CD14-positive monocyte (primary cell): ENCODE results near the gene BANK1. TPM values are rescaled to one million over a fixed set of nuclear protein-coding genes. Genes with fewer than 3 reads are reported as not detected.

ENCODE experiments used
- DNase-seq, 3 donors: peaks; one replicate each; pipeline ENCODE4 v3.0.0-alpha.2; 2011 to 2022
- H2AFZ ChIP-seq: 2 replicates; pipeline ENCODE4 v1.6.0; 2012; ENCODE audit warnings: mild to moderate bottlenecking, low read depth, low read length, inconsistent platforms; ENCODE audit not compliant: insufficient read depth, poor library complexity, severe bottlenecking
- H3K27ac ChIP-seq, 2 donors: 1 replicate in 1 of 2; 2 replicates in 1 of 2; pipeline ENCODE4 v1.5.1; 2012 to 2013; ENCODE audit warnings: low read length in 2 of 2, control low read depth in 1 of 2, inconsistent platforms in 1 of 2, low read depth in 1 of 2, mild to moderate bottlenecking in 1 of 2
- H3K27me3 ChIP-seq, 2 donors: one replicate each; pipeline versions ENCODE4 v1.6.0 to v1.6.1; 2011 to 2013; ENCODE audit warnings: low read length in 2 of 2; ENCODE audit not compliant: control insufficient read depth in 2 of 2, insufficient read depth in 2 of 2
- H3K36me3 ChIP-seq, 2 donors: replicated peaks in 1 of 2; 1 replicate in 1 of 2; 2 replicates in 1 of 2; pipeline versions ENCODE4 v1.5.1 to v1.6.1; 2012 to 2013; ENCODE audit warnings: low read length in 2 of 2, control low read depth in 1 of 2, inconsistent platforms in 1 of 2, mild to moderate bottlenecking in 1 of 2; ENCODE audit not compliant: insufficient read depth in 2 of 2, control insufficient read depth in 1 of 2
- H3K4me1 ChIP-seq, 2 donors: 1 replicate in 1 of 2; 2 replicates in 1 of 2; pipeline versions ENCODE4 v1.5.1 to v1.6.1; 2012 to 2013; ENCODE audit warnings: low read length in 2 of 2, control low read depth in 1 of 2, inconsistent platforms in 1 of 2, mild to moderate bottlenecking in 1 of 2, moderate library complexity in 1 of 2; ENCODE audit not compliant: insufficient read depth in 2 of 2, control insufficient read depth in 1 of 2
- H3K4me2 ChIP-seq: replicated peaks from 2 replicates; pipeline ENCODE3; 2012; ENCODE audit warnings: low read length, moderate library complexity, mild to moderate bottlenecking; ENCODE audit not compliant: poor library complexity, severe bottlenecking; ENCODE audit errors: extremely low read depth
- H3K4me3 ChIP-seq, 3 experiments: fragments of 200-600 bp in 1 of 3; sonication (generic) in 1 of 3; replicated peaks in 1 of 3; 1 replicate in 2 of 3; 2 replicates in 1 of 3; pipeline ENCODE4 v1.5.1; 2011 to 2013; ENCODE audit warnings: low read length in 3 of 3, mild to moderate bottlenecking in 3 of 3, control low read depth in 2 of 3, low read depth in 2 of 3, inconsistent platforms in 1 of 3, moderate library complexity in 1 of 3
- H3K79me2 ChIP-seq: 2 replicates; pipeline ENCODE4 v1.6.0; 2012; ENCODE audit warnings: mild to moderate bottlenecking, control low read depth, inconsistent platforms, low read length, moderate library complexity; ENCODE audit not compliant: insufficient read depth
- H3K9ac ChIP-seq: 2 replicates; pipeline ENCODE4 v1.6.0; 2017; ENCODE audit warnings: low read length, mild to moderate bottlenecking; ENCODE audit not compliant: insufficient read depth, poor library complexity, severe bottlenecking
- H3K9me3 ChIP-seq, 2 donors: replicated peaks in 1 of 2; 1 replicate in 1 of 2; 2 replicates in 1 of 2; pipeline versions ENCODE4 v1.5.1 to v1.6.1; 2012 to 2013; ENCODE audit warnings: low read length in 2 of 2, control low read depth in 1 of 2; ENCODE audit not compliant: control insufficient read depth in 1 of 2, insufficient read depth in 1 of 2
- H4K20me1 ChIP-seq: 2 replicates; pipeline ENCODE4 v1.6.0; 2012; ENCODE audit warnings: mild to moderate bottlenecking, low read length, control low read depth, moderate library complexity; ENCODE audit not compliant: insufficient read depth
- H3K27ac Mint-ChIP-seq, 7 donors: one replicate each; pipeline ENCODE4 v1.8.0; 2020; ENCODE audit warnings: mild to moderate bottlenecking in 7 of 7, mixed read lengths in 7 of 7, moderate library complexity in 6 of 7, inconsistent platforms in 2 of 7
- H3K27me3 Mint-ChIP-seq, 3 donors: one replicate each; pipeline ENCODE4 v1.8.0; 2021 to 2022; ENCODE audit warnings: low read depth in 3 of 3, mild to moderate bottlenecking in 3 of 3, mixed read lengths in 3 of 3, moderate library complexity in 3 of 3, inconsistent platforms in 1 of 3
- H3K36me3 Mint-ChIP-seq, 2 donors: one replicate each; pipeline ENCODE4 v1.8.0; 2020; ENCODE audit warnings: mixed read lengths in 2 of 2, inconsistent platforms in 1 of 2, mild to moderate bottlenecking in 1 of 2
- H3K4me1 Mint-ChIP-seq: one replicate; pipeline ENCODE4 v1.8.0; 2020; ENCODE audit warnings: mild to moderate bottlenecking, mixed read lengths
- H3K4me3 Mint-ChIP-seq, 2 donors: one replicate each; pipeline ENCODE4 v1.8.0; 2020; ENCODE audit warnings: mild to moderate bottlenecking in 2 of 2, mixed read lengths in 2 of 2, moderate library complexity in 1 of 2
- H3K9me3 Mint-ChIP-seq, 7 donors: one replicate each; pipeline ENCODE4 v1.8.0; 2020 to 2022; ENCODE audit warnings: mixed read lengths in 7 of 7, mild to moderate bottlenecking in 6 of 7, moderate library complexity in 6 of 7, inconsistent platforms in 2 of 7
- CTCF ChIP-seq: fragments of 200-600 bp; IDR thresholded peaks from one replicate; pipeline ENCODE4 v1.8.0; 2022; ENCODE audit warnings: antibody characterized with exemption, mild to moderate bottlenecking
- WGBS: methylation state at CpG from one replicate; pipeline ENCODE4 v1.1.5; 2013; ENCODE audit warnings: missing lambda C conversion rate; ENCODE audit not compliant: insufficient coverage; 5-methylcytosine and 5-hydroxymethylcytosine counted together
- intact Hi-C, 2 donors: fragments of 100-400 bp; cut with micrococcal nuclease; formaldehyde crosslinking; loops; one replicate each; pipeline versions ENCODE4 v1.15.0 to v1.15.1; 2023
- polyA plus RNA-seq, 3 donors: library from polyadenylated mRNA; depleted of rRNA in 1 of 3; unstranded in 2 of 3; stranded (reverse) in 1 of 3; fragments of 300-500 nt in 2 of 3; fragments of >200 nt in 1 of 3; fragmentation: Illumina TruSeq in 2 of 3; gene quantifications; 1 replicate in 2 of 3; 2 replicates in 1 of 3; pipeline ENCODE4 v1.2.3, GENCODE V29; 2012 to 2021

The BANK1 gene
- polyA plus RNA-seq, 3 donors: 2.6 to 5.2 (median 2.9) TPM

DNA sequence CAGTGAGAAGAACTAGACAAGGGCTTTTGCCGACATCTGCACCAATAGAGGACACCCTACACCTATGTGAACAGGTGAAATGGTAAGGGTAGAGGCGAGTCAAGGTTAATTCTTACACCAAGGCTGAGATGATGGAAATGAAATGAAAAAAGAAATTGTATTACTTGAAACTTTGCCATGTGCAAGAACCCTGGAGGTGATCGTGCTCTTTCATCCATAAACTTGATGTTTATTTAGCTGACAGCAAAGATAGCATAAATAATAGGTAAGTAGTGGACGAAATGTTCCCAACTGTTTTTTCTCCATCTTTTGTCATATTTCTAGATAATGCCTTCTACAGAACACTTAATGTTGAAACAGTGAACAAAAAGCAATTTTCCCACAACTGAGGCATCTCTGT lies 162.5 kb downstream of the BANK1 start:
- Mint-ChIP-seq H3K9me3 (peaks cover 0 to 2% (median 0%) of the 10 kb centered on the region in 7 donors), H3K4me1 (no peaks in the 10 kb centered on the region), H3K4me3 (no peak overlapping the region), H3K27me3 (no peaks in the 10 kb centered on the region), H3K36me3 (no peaks in the 10 kb centered on the region), H3K27ac (no peak overlapping the region)
- no peaks in the 10 kb centered on the region for H3K4me1 ChIP-seq
- no peak overlapping the region for H3K9ac ChIP-seq
- H3K4me2 ChIP-seq: no peak overlapping the region
- H3K4me3 ChIP-seq: no peak overlapping the region
- H3K36me3 ChIP-seq: no peaks in the 10 kb centered on the region
- no peaks in the 10 kb centered on the region for H3K79me2 ChIP-seq
- DNase-seq: no peak
- H3K27ac ChIP-seq: no peak overlapping the region
- no peaks in the 10 kb centered on the region for H3K27me3 ChIP-seq
- no peak overlapping the region for H2AFZ ChIP-seq
- WGBS: no CpG with 5 or more reads among the region's 4 CpGs
- H3K9me3 ChIP-seq: no peaks in the 10 kb centered on the region
- no peak for TF ChIP-seq CTCF
- H4K20me1 ChIP-seq: no peaks in the 10 kb centered on the region
- intact Hi-C loops: no loop called here

- H3K27me3 Mint-ChIP-seq: no peaks in the 10 kb centered on the region
- intact Hi-C loops: no loop called here
- Histone ChIP-seq H2AFZ (no peak overlapping the region), H4K20me1 (no peaks in the 10 kb centered on the region), H3K27me3 (no peaks in the 10 kb centered on the region), H3K79me2 (no peaks in the 10 kb centered on the region), H3K9ac (no peak overlapping the region), H3K4me2 (no peak overlapping the region), H3K9me3 (no peaks in the 10 kb centered on the region), H3K4me1 (no peaks in the 10 kb centered on the region), H3K4me3 (no peak overlapping the region), H3K27ac (no peak overlapping the region), H3K36me3 (no peaks in the 10 kb centered on the region)
- no peak overlapping the region for H3K4me3 Mint-ChIP-seq
- H3K27ac Mint-ChIP-seq: no peak overlapping the region
- peaks cover 0 to 2% (median 0%) of the 10 kb centered on the region in 7 donors for H3K9me3 Mint-ChIP-seq
- no peak for TF ChIP-seq CTCF
- no peak for DNase-seq
- no peaks in the 10 kb centered on the region for H3K4me1 Mint-ChIP-seq
- H3K36me3 Mint-ChIP-seq: no peaks in the 10 kb centered on the region
- WGBS: 95% methylated on average over 4 of the region's 4 CpGs
These were observed 163.4 kb downstream of the BANK1 start for GRCh38 chr4:101953949-101954348.
